DOHH2 (cell line): Measurements from ENCODE around the gene EYA4.

ENCODE experiments used
- H3F3A ChIP-seq: fragments of 200-600 bp; sonication (generic), shearing (Covaris generic); 2 replicates; pipeline ENCODE4 v1.6.0; 2016; ENCODE audit warnings: antibody characterized with exemption, mild to moderate bottlenecking; ENCODE audit not compliant: control insufficient read depth, insufficient read depth
- H3K27ac ChIP-seq: fragments of 200-600 bp; sonication (generic); 2 replicates; pipeline ENCODE4 v1.5.1; 2014; ENCODE audit warnings: low read depth, mild to moderate bottlenecking, low read length, moderate library complexity
- H3K27me3 ChIP-seq: fragments of 200-600 bp; sonication (generic); 2 replicates; pipeline ENCODE4 v1.6.1; 2014; ENCODE audit warnings: mild to moderate bottlenecking, low read length, mixed read lengths; ENCODE audit not compliant: control insufficient read depth
- H3K36me3 ChIP-seq: fragments of 200-600 bp; sonication (generic); 2 replicates; pipeline ENCODE4 v1.6.1; 2014; ENCODE audit warnings: mild to moderate bottlenecking, low read length, moderate library complexity, mixed read lengths; ENCODE audit not compliant: control insufficient read depth
- H3K4me1 ChIP-seq: fragments of 200-600 bp; sonication (generic); 2 replicates; pipeline ENCODE4 v1.6.1; 2014; ENCODE audit warnings: mild to moderate bottlenecking, low read length, mixed read lengths; ENCODE audit not compliant: control insufficient read depth
- H3K4me2 ChIP-seq: fragments of 200-600 bp; sonication (generic); 2 replicates; pipeline ENCODE4 v1.6.0; 2014; ENCODE audit warnings: mild to moderate bottlenecking, low read length, moderate library complexity
- H3K4me3 ChIP-seq: fragments of 200-600 bp; sonication (generic); 2 replicates; pipeline ENCODE4 v1.5.1; 2014; ENCODE audit warnings: mild to moderate bottlenecking, low read length, mixed read lengths
- H3K79me2 ChIP-seq: fragments of 200-600 bp; sonication (generic); 2 replicates; pipeline ENCODE4 v1.6.1; 2014; ENCODE audit warnings: mild to moderate bottlenecking, low read length, mixed read lengths; ENCODE audit not compliant: control insufficient read depth
- H3K9me2 ChIP-seq: fragments of 200-600 bp; sonication (generic); replicated peaks from 2 replicates; pipeline ENCODE4 v1.6.1; 2014; ENCODE audit warnings: mild to moderate bottlenecking, low read length, mixed read lengths; ENCODE audit not compliant: control insufficient read depth
- H3K9me3 ChIP-seq: fragments of 200-600 bp; sonication (generic); 2 replicates; pipeline ENCODE4 v1.6.1; 2014; ENCODE audit warnings: antibody characterized with exemption, low read length, mixed read lengths; ENCODE audit not compliant: control insufficient read depth, insufficient read depth
- H4K20me1 ChIP-seq: fragments of 200-600 bp; sonication (generic); 2 replicates; pipeline ENCODE4 v1.6.0; 2014; ENCODE audit warnings: low read depth, mild to moderate bottlenecking, antibody characterized with exemption, low read length, moderate library complexity; ENCODE audit not compliant: control insufficient read depth, insufficient read depth
- EZH2phosphoT487 ChIP-seq: fragments of 200-600 bp; sonication (generic); IDR thresholded peaks from 2 replicates; pipeline ENCODE4 v1.6.1; 2017; ENCODE audit warnings: borderline replicate concordance, mild to moderate bottlenecking, antibody characterized with exemption, low read length, moderate library complexity, mixed read lengths
- TF ChIP-seq, protein P1 (sequence below): fragments of 200-600 bp; sonication (generic); IDR thresholded peaks from one replicate; pipeline ENCODE4 v1.5.1; 2014; ENCODE audit warnings: antibody characterized with exemption, mild to moderate bottlenecking, low read depth, low read length; ENCODE audit not compliant: poor library complexity, severe bottlenecking

The EYA4 gene

DNA sequence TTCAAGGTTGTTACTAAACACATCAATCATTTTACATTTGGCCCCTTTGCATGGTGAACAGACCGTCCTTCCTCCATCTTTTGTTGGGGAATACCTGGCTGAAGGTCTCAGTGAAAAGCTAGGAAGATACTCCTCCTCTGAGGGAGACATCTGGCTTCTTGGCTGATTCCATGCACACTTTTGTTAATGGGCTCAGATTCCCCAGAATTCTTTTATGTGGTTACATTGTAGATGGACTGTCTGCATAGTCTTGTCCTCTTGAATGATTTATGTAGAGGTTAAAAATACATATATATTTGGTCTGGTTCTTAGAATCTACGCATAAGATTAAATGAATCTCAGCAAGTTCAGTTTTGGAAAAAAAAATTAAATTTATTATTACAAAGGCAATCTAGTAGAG, 167.0 kb downstream of the EYA4 start:
- no peaks in the 10 kb centered on the region for H3K4me1 ChIP-seq
- no peaks in the 10 kb centered on the region for H3K27me3 ChIP-seq
- H3K79me2 ChIP-seq: no peaks in the 10 kb centered on the region
- H3K4me3 ChIP-seq: no peak overlapping the region
- H3K36me3 ChIP-seq: no peaks in the 10 kb centered on the region
- H4K20me1 ChIP-seq: no peaks in the 10 kb centered on the region
- no peaks in the 10 kb centered on the region for H3K9me2 ChIP-seq
- no peaks in the 10 kb centered on the region for H3F3A ChIP-seq
- H3K9me3 ChIP-seq: no peaks in the 10 kb centered on the region
- TF ChIP-seq, protein P1, sequence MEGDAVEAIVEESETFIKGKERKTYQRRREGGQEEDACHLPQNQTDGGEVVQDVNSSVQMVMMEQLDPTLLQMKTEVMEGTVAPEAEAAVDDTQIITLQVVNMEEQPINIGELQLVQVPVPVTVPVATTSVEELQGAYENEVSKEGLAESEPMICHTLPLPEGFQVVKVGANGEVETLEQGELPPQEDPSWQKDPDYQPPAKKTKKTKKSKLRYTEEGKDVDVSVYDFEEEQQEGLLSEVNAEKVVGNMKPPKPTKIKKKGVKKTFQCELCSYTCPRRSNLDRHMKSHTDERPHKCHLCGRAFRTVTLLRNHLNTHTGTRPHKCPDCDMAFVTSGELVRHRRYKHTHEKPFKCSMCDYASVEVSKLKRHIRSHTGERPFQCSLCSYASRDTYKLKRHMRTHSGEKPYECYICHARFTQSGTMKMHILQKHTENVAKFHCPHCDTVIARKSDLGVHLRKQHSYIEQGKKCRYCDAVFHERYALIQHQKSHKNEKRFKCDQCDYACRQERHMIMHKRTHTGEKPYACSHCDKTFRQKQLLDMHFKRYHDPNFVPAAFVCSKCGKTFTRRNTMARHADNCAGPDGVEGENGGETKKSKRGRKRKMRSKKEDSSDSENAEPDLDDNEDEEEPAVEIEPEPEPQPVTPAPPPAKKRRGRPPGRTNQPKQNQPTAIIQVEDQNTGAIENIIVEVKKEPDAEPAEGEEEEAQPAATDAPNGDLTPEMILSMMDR: no peak
- no peak for TF ChIP-seq EZH2phosphoT487
- no peak overlapping the region for H3K27ac ChIP-seq
- H3K4me2 ChIP-seq: no peak overlapping the region

DNA sequence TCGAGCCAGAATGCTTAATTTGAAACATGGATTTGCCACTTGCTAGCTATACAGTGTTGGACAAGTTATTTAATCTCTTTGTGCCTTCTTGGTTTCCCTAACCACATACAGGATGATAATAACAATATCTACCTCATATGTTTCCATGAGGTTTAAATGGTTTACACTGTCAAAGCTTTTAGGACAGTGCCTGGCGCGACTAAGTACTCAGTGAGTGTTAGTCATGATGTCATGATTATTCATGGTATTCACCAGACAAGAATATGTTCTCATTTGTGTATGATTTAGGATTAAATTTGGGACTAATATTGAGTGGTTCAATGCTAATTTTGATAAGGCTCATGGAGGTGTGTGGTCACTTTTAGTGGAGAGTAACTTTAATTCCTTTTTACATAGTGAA, 167.4 kb downstream of the EYA4 start:
- no peak overlapping the region for H3K27ac ChIP-seq
- no peaks in the 10 kb centered on the region for H4K20me1 ChIP-seq
- no peak overlapping the region for H3K4me2 ChIP-seq
- TF ChIP-seq, protein P1: no peak
- TF ChIP-seq EZH2phosphoT487: no peak
- H3K9me3 ChIP-seq: no peaks in the 10 kb centered on the region
- H3F3A ChIP-seq: no peaks in the 10 kb centered on the region
- H3K4me1 ChIP-seq: no peaks in the 10 kb centered on the region
- H3K9me2 ChIP-seq: no peaks in the 10 kb centered on the region
- no peaks in the 10 kb centered on the region for H3K79me2 ChIP-seq
- H3K27me3 ChIP-seq: no peaks in the 10 kb centered on the region
- H3K4me3 ChIP-seq: no peak overlapping the region
- H3K36me3 ChIP-seq: no peaks in the 10 kb centered on the region

GRCh38 chr6:133410638-133411435, 169.7 kb downstream of the EYA4 start:
- Histone ChIP-seq H3K27me3 (no peaks in the 10 kb centered on the region), H3K9me3 (no peaks in the 10 kb centered on the region), H3K4me1 (no peaks in the 10 kb centered on the region), H3K4me3 (no peak overlapping the region), H3K36me3 (no peaks in the 10 kb centered on the region), H3K27ac (no peak overlapping the region), H3F3A (no peaks in the 10 kb centered on the region), H4K20me1 (no peaks in the 10 kb centered on the region), H3K4me2 (no peak overlapping the region), H3K9me2 (no peaks in the 10 kb centered on the region), H3K79me2 (no peaks in the 10 kb centered on the region)
- TF ChIP-seq, protein P1: no peak
- no peak for TF ChIP-seq EZH2phosphoT487
